Endothelial cell (in vitro differentiated cells): ENCODE data around the gene ERMP1. TPM values are rescaled to one million over a fixed set of nuclear protein-coding genes. Genes with fewer than 3 reads are reported as not detected.
"Not testable (repeated sequence)": the region's sequence is repeated elsewhere in the genome, so short reads cannot be mapped to it uniquely, and the experiment has no call there.

Experiments
- DNase-seq: peaks from one replicate; pipeline ENCODE4 v3.0.0; 2021; ENCODE audit warnings: low spot score
- H3K27ac Mint-ChIP-seq: one replicate; pipeline ENCODE4 v1.8.0; 2021; ENCODE audit warnings: mixed read lengths, inconsistent platforms; ENCODE audit not compliant: unreplicated experiment
- H3K27me3 Mint-ChIP-seq: one replicate; pipeline ENCODE4 v1.8.0; 2021; ENCODE audit warnings: mild to moderate bottlenecking, moderate library complexity, mixed read lengths, inconsistent platforms; ENCODE audit not compliant: unreplicated experiment
- H3K36me3 Mint-ChIP-seq: one replicate; pipeline ENCODE4 v1.8.0; 2021; ENCODE audit warnings: mild to moderate bottlenecking, low read depth, mixed read lengths, inconsistent platforms; ENCODE audit not compliant: unreplicated experiment
- H3K4me1 Mint-ChIP-seq: one replicate; pipeline ENCODE4 v1.8.0; 2021; ENCODE audit warnings: mild to moderate bottlenecking, mixed read lengths, inconsistent platforms; ENCODE audit not compliant: unreplicated experiment
- H3K4me3 Mint-ChIP-seq: one replicate; pipeline ENCODE4 v1.8.0; 2021; ENCODE audit warnings: mild to moderate bottlenecking, mixed read lengths, inconsistent platforms; ENCODE audit not compliant: unreplicated experiment
- H3K9me3 Mint-ChIP-seq: one replicate; pipeline ENCODE4 v1.8.0; 2021; ENCODE audit warnings: mixed read lengths, inconsistent platforms; ENCODE audit not compliant: unreplicated experiment
- CTCF ChIP-seq: fragments of 200-600 bp; sonication (generic); IDR thresholded peaks from one replicate; pipeline ENCODE4 v1.5.0; 2021; ENCODE audit warnings: antibody characterized with exemption; ENCODE audit not compliant: unreplicated experiment
- total RNA-seq: library from RNA; stranded (reverse); fragmentation: NEBNext Ultra II Directional; extraction: Animal tissue kit (Norgen Biotek cat#: 25700); gene quantifications from one replicate; pipeline ENCODE4 v1.2.1, GENCODE V29; 2021; ENCODE audit not compliant: unreplicated experiment

ERMP1 gene
- total RNA-seq, 1 donor from 2014 or later, result 13.4 TPM

DNA sequence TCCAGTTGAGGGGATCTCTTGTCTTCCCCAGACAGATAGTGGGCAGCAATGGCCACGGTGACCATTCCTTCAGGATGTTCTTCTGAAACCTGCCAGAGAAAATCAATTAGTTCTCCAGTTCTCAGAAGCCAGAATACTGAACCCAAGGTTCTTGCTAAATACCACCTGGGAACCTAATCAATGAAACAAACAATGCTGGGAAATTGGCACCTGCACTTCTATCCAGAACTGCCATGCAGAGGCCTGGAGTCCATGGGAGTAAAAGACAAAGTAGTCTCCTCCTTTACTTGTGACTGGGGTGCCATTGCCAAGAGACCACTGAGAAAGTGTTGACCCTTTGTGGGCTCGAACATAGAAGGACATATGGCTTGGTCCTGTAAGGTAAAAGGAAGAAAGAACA is 45.7 kb downstream of the ERMP1 start:
- H3K4me3 Mint-ChIP-seq, result no peak overlapping the region
- H3K27ac Mint-ChIP-seq, result no peak overlapping the region
- peaks cover 13% of the 10 kb centered on the region for H3K4me1 Mint-ChIP-seq
- no peak for DNase-seq
- peaks cover 31% of the 10 kb centered on the region for H3K36me3 Mint-ChIP-seq
- no peak for TF ChIP-seq CTCF
- no peaks in the 10 kb centered on the region for H3K9me3 Mint-ChIP-seq
- H3K27me3 Mint-ChIP-seq, result no peaks in the 10 kb centered on the region

GRCh38 chr9:5786370-5787127 is 46.4 kb downstream of the ERMP1 start:
- no peak for DNase-seq
- no peak overlapping the region for H3K4me3 Mint-ChIP-seq
- no peaks in the 10 kb centered on the region for H3K27me3 Mint-ChIP-seq
- no peaks in the 10 kb centered on the region for H3K9me3 Mint-ChIP-seq
- peaks cover 33% of the 10 kb centered on the region for H3K36me3 Mint-ChIP-seq
- peaks cover 13% of the 10 kb centered on the region for H3K4me1 Mint-ChIP-seq
- H3K27ac Mint-ChIP-seq, result no peak overlapping the region
- TF ChIP-seq CTCF, result no peak

DNA sequence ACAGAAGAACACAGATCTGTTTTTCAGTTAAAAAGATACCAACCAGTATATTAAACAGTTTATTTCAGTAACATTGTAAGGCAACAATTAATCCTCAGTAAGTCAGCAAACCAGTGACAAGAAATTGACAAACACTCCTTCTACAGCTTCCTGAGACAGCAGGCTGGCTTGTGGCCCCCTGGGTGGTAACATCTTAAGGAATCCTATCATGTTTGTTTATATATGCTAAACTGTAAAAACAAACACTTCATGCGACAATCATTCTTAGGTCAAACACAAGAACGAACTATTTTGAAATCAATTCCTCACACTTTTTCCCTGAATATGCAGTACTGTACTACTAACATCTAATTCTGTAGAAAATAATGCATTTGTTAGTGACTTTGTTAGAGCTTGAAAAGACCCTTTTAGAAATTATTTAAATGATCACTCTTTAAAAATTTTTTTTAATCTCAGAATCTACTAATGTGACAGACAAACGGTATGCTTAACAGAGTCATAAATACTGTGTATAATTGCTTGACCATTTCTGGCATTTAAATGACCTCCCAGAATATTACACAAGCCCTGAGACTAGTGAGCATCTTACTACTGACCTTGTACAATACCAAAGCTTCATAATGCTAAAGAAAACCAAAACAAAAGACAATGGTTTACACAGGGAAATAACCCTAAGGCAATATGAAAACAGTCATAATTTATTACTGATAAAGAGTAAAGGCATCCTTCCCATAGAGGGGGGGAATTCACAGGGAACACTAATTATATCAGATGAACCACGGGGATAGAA is 48.2 kb downstream of the ERMP1 start:
- Mint-ChIP-seq H3K36me3 (peaks cover 41% of the 10 kb centered on the region), H3K4me3 (no peak overlapping the region), H3K27ac (no peak overlapping the region), H3K27me3 (no peaks in the 10 kb centered on the region), H3K9me3 (no peaks in the 10 kb centered on the region), H3K4me1 (no peaks in the 10 kb centered on the region)
- TF ChIP-seq CTCF, result no peak
- DNase-seq, result no peak

DNA sequence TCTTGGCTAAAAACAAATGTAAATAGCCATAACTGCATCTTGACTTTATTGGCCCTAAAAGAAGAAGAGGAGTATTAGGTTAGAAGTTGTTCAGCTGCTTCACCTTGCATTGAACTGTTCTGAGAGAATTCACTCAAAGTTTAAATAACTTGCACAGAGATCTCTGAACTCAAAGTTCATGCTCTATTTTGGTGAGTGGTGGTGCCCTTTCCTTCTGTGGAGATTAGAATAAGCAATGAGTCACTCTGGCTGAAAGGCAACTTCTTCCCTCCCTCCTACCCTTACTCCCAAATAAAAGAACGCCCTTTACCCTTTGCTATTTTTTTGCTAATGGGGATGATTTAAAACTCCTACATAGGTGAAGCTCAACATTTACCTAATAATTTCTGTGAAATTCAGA is 48.9 kb downstream of the ERMP1 start:
- Mint-ChIP-seq H3K9me3 (no peaks in the 10 kb centered on the region), H3K27ac (no peak overlapping the region), H3K4me3 (no peak overlapping the region), H3K36me3 (peaks cover 44% of the 10 kb centered on the region), H3K4me1 (no peaks in the 10 kb centered on the region), H3K27me3 (peaks cover under 1% of the 10 kb centered on the region)
- TF ChIP-seq CTCF, result no peak
- DNase-seq, result no peak

- not testable (repeated sequence) for H3K4me1 Mint-ChIP-seq, H3K27me3 Mint-ChIP-seq, H3K4me3 Mint-ChIP-seq, H3K9me3 Mint-ChIP-seq, DNase-seq, H3K27ac Mint-ChIP-seq
- H3K36me3 Mint-ChIP-seq, result peaks cover 50% of the 10 kb centered on the region
Measured at GRCh38 chr9:5783420-5783819, 49.5 kb downstream of the ERMP1 start.

- H3K9me3 Mint-ChIP-seq, DNase-seq, H3K27me3 Mint-ChIP-seq, H3K27ac Mint-ChIP-seq, H3K4me1 Mint-ChIP-seq: not testable (repeated sequence)
- H3K4me3 Mint-ChIP-seq, result peak overlapping the region; percentile 51
- H3K36me3 Mint-ChIP-seq, result peaks cover 60% of the 10 kb centered on the region
Measured at GRCh38 chr9:5779705-5780218, 53.2 kb downstream of the ERMP1 start.
